A549 (cell line): ENCODE results near the gene TPSB2.

ENCODE experiments used
- ESRRA ChIP-seq: fragments of 150-350 bp; IDR thresholded peaks from 2 replicates; pipeline ENCODE4 v1.6.1; 2014; ENCODE audit warnings: mild to moderate bottlenecking, low read length, borderline replicate concordance
- PHF8 ChIP-seq: fragments of 200-600 bp; sonication (generic); IDR thresholded peaks from 2 replicates; pipeline ENCODE4 v1.6.1; 2016; ENCODE audit warnings: low read depth, mild to moderate bottlenecking, antibody characterized with exemption, moderate library complexity, borderline replicate concordance
- RCOR1 ChIP-seq: fragments of 150-350 bp; IDR thresholded peaks from 2 replicates; pipeline ENCODE4 v1.6.1; 2014; ENCODE audit warnings: antibody characterized with exemption, low read length, low read depth
- TF ChIP-seq, protein P1 (sequence below): fragments of >200 bp; sonication (Bioruptor Twin); formaldehyde crosslinking; IDR thresholded peaks from 3 replicates; pipeline ENCODE4 v1.5.1; 2016

GRCh38 chr16:1194665-1195392 lies 35.2 kb downstream of the TPSB2 start:
- TF ChIP-seq PHF8 = no peak
- no peak for TF ChIP-seq ESRRA
- TF ChIP-seq, protein P1, sequence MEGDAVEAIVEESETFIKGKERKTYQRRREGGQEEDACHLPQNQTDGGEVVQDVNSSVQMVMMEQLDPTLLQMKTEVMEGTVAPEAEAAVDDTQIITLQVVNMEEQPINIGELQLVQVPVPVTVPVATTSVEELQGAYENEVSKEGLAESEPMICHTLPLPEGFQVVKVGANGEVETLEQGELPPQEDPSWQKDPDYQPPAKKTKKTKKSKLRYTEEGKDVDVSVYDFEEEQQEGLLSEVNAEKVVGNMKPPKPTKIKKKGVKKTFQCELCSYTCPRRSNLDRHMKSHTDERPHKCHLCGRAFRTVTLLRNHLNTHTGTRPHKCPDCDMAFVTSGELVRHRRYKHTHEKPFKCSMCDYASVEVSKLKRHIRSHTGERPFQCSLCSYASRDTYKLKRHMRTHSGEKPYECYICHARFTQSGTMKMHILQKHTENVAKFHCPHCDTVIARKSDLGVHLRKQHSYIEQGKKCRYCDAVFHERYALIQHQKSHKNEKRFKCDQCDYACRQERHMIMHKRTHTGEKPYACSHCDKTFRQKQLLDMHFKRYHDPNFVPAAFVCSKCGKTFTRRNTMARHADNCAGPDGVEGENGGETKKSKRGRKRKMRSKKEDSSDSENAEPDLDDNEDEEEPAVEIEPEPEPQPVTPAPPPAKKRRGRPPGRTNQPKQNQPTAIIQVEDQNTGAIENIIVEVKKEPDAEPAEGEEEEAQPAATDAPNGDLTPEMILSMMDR = peak; percentile 89
- TF ChIP-seq RCOR1 = no peak
